Omental fat pad (tissue), 4 donors: Measurements from ENCODE around the gene OR51E1. TPM values are rescaled to one million over a fixed set of nuclear protein-coding genes. Genes with fewer than 3 reads are reported as not detected.

Experiments
- ATAC-seq: fragments of 150-250 bp; one replicate; pipeline ENCODE4 v1.9.1; 2016; ENCODE audit warnings: mild to moderate bottlenecking, moderate library complexity; ENCODE audit not compliant: low FRiP score
- DNase-seq: peaks from one replicate; pipeline ENCODE4 v3.0.0-alpha.2; 2019; ENCODE audit warnings: low spot score
- CTCF ChIP-seq, 3 donors: fragments of 450-650 bp; IDR thresholded peaks; one replicate each; pipeline ENCODE4 v1.5.1; 2016 to 2017; ENCODE audit warnings: antibody characterized with exemption in 3 of 3, mild to moderate bottlenecking in 3 of 3, moderate library complexity in 2 of 3
- total RNA-seq, 4 donors: library from RNA; depleted of rRNA; stranded (reverse); fragments of >200 nt; gene quantifications; one replicate each; pipeline ENCODE4 v1.1.0, GENCODE V29; 2016

Gene OR51E1
- total RNA-seq, 4 donors from 2014 or later: 0.60 to 8.7 (median 2.0) TPM

GRCh38 chr11:4647766-4648165 is 4.0 kb downstream of the OR51E1 start:
- ATAC-seq (no peak), DNase-seq (no peak)
- no peak for TF ChIP-seq CTCF (IDR thresholded peaks at IDR 0.05)

- no peak for DNase-seq
- no peak for TF ChIP-seq CTCF (IDR thresholded peaks at IDR 0.05)
- no peak for ATAC-seq
Measured at GRCh38 chr11:4654635-4655369, 11.0 kb downstream of the OR51E1 start.

DNA sequence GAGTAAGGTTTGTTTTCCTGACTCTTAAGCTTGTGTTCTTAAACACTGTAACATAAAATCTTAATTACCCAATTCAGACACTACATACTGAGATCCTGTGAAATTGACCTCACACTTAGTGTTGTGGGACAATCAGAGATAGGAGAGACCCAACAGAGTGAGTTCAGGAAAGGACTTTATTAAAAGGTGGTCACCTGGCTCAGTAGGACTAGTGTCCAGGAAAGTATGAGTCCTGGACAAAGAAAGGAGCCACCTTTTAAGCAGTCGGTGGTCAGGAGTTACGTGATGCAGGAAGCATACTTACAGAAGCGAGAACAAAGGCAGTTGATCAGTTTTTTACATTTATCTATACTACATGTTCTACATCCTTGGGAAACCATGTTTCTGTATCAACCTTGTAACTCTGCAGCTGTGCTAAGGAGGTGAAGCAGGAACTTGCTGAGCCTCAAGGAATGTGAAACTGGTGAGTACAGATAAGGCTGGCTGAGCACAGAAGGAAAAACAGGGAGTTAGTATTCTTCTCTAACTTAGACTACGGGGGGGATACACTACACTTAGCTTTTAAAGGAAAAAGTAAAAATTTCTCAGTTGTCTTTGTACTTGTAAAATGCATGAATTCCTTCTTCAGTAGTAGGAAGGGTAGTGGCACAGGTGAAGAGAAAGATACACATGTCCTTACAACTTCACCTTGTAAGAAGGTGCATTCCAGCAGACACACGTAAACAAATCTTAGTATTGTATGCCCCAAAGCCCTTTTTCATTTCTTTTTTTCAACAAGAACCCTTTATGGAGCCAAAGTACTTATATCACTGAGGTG is 15.1 kb downstream of the OR51E1 start:
- no peak for ATAC-seq

DNA sequence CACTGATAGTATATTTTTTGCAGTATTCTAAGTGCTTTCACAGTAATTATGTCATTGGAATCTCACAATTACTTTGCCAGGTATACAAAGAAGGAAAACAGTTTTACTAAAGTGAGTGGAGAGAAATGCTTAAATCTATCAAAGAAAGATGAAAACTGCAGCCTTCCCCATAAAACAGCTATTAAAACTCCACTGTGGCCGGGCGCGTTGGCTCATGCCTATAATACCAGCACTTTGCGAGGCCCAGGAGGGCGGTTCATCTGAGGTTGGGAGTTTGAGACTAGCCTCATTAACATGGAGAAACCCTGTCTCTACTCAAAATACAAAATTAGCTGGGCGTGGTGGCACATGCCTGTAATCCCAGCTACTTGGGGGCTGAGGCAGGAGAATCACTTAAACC is 19.1 kb downstream of the OR51E1 start:
- ATAC-seq (no peak), DNase-seq (no peak)
- no peak for TF ChIP-seq CTCF (IDR thresholded peaks at IDR 0.05)

More for the DNA sequence above, 15.1 kb downstream of the OR51E1 start:
- no peak for TF ChIP-seq CTCF (IDR thresholded peaks at IDR 0.05)
- no peak for DNase-seq

GRCh38 chr11:4664183-4664582 is 20.4 kb downstream of the OR51E1 start:
- no peak for TF ChIP-seq CTCF (IDR thresholded peaks at IDR 0.05)
- DNase-seq (no peak), ATAC-seq (no peak)

DNA sequence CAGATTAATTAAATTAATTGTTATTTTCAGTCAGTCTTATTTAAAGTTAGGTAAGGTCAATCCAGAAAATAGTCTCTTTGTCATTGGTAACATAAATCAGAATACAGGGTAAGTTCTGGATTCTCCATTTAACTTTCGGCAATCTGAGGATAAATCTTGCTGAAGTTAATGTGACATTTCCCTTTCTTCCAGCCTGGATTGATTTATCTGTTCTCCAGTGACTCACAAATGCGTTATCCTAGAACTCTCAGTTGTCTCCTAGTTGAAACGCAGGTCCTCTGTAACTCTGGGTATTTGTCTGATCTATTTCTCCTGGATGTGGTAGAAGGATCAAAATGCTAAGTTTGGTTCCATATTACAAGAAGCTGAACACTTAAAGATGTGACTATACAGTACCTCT is 21.0 kb downstream of the OR51E1 start:
- DNase-seq (no peak), ATAC-seq (no peak)
- TF ChIP-seq CTCF (IDR thresholded peaks at IDR 0.05): no peak
